K562 (cell line): ENCODE results near the gene CCDC85B. TPM values are rescaled to one million over a fixed set of nuclear protein-coding genes. Genes with fewer than 3 reads are reported as not detected.

Experiments
- CHCHD3 ChIP-seq: fragments of 250-450 bp; sonication (Bioruptor Pico); IDR thresholded peaks from 2 replicates; pipeline ENCODE4 v2.1.2; 2022; ENCODE audit warnings: mild to moderate bottlenecking
- ETV1 ChIP-seq: fragments of 450-650 bp; conservative IDR thresholded peaks from 2 replicates; pipeline ENCODE4 v1.6.1; 2016; ENCODE audit warnings: missing genetic modification characterization, control low read depth, low read depth, missing compliant biosample characterization
- EWSR1 ChIP-seq: fragments of 450-650 bp; IDR thresholded peaks from 2 replicates; pipeline ENCODE4 v1.6.1; 2018; ENCODE audit warnings: borderline replicate concordance, mild to moderate bottlenecking, low read depth, moderate library complexity; ENCODE audit not compliant: partially characterized antibody
- FOXK1 ChIP-seq: sonication (generic); formaldehyde crosslinking; IDR thresholded peaks from 2 replicates; pipeline ENCODE4 v1.8.0; 2022; ENCODE audit warnings: missing genetic modification reagents, mild to moderate bottlenecking, borderline replicate concordance
- POLR2H ChIP-seq: IDR thresholded peaks from 2 replicates; pipeline ENCODE4 v1.6.1; 2016; ENCODE audit warnings: missing genetic modification characterization, low read depth, mild to moderate bottlenecking, control low read depth, missing compliant biosample characterization, moderate library complexity
- SAFB2 ChIP-seq: fragments of 200-400 bp; formaldehyde crosslinking; IDR thresholded peaks from 2 replicates; pipeline ENCODE4 v1.6.1; 2018; ENCODE audit warnings: borderline replicate concordance, low read length, low read depth, moderate library complexity; ENCODE audit not compliant: severe bottlenecking
- SMARCE1 ChIP-seq: fragments of 450-650 bp; IDR thresholded peaks from 2 replicates; pipeline ENCODE4 v1.7.1; 2016; ENCODE audit warnings: mild to moderate bottlenecking
- SRSF9 ChIP-seq: fragments of 200-400 bp; formaldehyde crosslinking; IDR thresholded peaks from 2 replicates; pipeline ENCODE4 v1.6.1; 2017; ENCODE audit warnings: low read depth, low read length, borderline replicate concordance
- ZKSCAN8 ChIP-seq: fragments of 200-800 bp; sonication (Bioruptor generic); IDR thresholded peaks from 2 replicates; pipeline ENCODE4 v1.6.1; 2016; ENCODE audit warnings: missing genetic modification characterization, missing compliant biosample characterization
- ZNF707 ChIP-seq: fragments of 250-450 bp; sonication (Bioruptor Pico); conservative IDR thresholded peaks from 2 replicates; pipeline ENCODE4 v1.8.0; 2022; ENCODE audit warnings: inconsistent platforms, mild to moderate bottlenecking, moderate library complexity
- ZSCAN29 ChIP-seq: fragments of 450-650 bp; IDR thresholded peaks from 2 replicates; pipeline ENCODE4 v1.6.1; 2017
- polyA plus RNA-seq, 8 experiments: library from polyadenylated mRNA; depleted of rRNA in 4 of 8; stranded (reverse) in 5 of 8; unstranded in 3 of 8; fragments of >200 nt; fragmentation: Nextera tagmentation in 2 of 8; fragmentation: Illumina TruSeq in 1 of 8; extraction: Ambion mirVana in 2 of 8; extraction: Trizol in 1 of 8; gene quantifications; 2 replicates each; pipeline versions ENCODE4 v1.2.1 to v1.2.3, GENCODE V29; 2011 to 2014; ENCODE audit warnings: inconsistent platforms in 1 of 8, missing spikeins in 1 of 8
- total RNA-seq, 7 experiments: library from RNA; depleted of rRNA in 6 of 7; stranded (reverse); fragments of >200 nt in 6 of 7; fragmentation: Illumina TruSeq in 2 of 7; extraction: Trizol in 2 of 7; gene quantifications; 2 replicates each; pipeline versions ENCODE4 v1.2.1 to v1.2.3, GENCODE V29; 2011 to 2021; ENCODE audit warnings: low replicate concordance in 1 of 7
- TF ChIP-seq, protein P1 (sequence below): fragments of 250-450 bp; sonication (Bioruptor Pico); IDR thresholded peaks from 2 replicates; pipeline ENCODE4 v1.4.0; 2020
- TF ChIP-seq, protein P2 (sequence below): fragments of 450-650 bp; IDR thresholded peaks from 2 replicates; pipeline ENCODE4 v1.7.1; 2018; ENCODE audit warnings: mild to moderate bottlenecking, low read depth; ENCODE audit not compliant: partially characterized antibody
- TF ChIP-seq, protein P3 (sequence below): fragments of 450-650 bp; IDR thresholded peaks from one replicate; pipeline ENCODE4 v1.6.1; 2018; ENCODE audit warnings: mild to moderate bottlenecking, moderate library complexity; ENCODE audit not compliant: partially characterized antibody
- TF ChIP-seq, protein P4 (sequence below): fragments of 450-650 bp; IDR thresholded peaks from 2 replicates; pipeline ENCODE4 v1.6.1; 2014; ENCODE audit warnings: low read depth, mild to moderate bottlenecking, moderate library complexity, borderline replicate concordance

The CCDC85B gene
- total and polyA plus RNA-seq, 9 of the 15 experiments (the other 6 are each of a cell fraction or from before 2014, with no cell fraction given), result 0.14 to 138 (median 6.2) TPM

DNA sequence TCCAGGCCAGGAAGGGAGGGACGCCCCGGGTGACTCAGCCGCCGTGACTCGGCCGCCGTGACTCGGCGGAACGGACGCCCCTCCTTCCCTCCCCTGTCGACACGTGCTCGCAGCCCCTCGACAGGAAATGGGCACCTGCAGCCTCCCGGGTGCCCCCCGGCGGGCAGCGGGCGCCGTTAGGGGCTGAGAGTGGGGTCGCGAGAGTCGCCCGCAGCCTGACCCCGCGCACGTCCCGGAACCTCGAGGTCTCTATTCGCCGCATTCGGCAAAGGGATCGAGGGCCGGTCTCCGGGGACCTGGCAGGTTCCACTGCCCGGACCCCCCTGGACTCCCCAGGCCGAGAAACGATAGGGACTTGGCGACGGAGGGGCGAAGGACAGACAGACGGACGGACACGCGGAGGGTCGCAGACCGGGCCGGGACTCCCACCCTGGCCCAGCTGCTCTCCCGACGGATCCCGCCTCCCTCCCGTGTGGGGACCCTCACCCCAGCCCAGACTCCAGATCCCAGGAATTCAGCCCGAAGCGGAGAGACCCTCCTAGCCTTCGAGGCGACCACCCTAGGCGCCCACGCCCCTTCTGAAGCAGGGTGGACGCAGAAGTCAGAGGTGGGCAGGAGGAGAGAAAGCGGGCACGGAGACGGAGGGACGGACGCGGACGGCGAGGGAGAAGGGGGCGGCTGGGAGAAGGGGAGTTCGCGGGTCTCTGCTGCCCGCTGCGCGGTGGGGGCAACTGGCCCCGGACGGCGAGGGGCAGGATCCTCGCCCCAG lies 9.1 kb downstream of the CCDC85B start (continued):
- TF ChIP-seq, protein P1, sequence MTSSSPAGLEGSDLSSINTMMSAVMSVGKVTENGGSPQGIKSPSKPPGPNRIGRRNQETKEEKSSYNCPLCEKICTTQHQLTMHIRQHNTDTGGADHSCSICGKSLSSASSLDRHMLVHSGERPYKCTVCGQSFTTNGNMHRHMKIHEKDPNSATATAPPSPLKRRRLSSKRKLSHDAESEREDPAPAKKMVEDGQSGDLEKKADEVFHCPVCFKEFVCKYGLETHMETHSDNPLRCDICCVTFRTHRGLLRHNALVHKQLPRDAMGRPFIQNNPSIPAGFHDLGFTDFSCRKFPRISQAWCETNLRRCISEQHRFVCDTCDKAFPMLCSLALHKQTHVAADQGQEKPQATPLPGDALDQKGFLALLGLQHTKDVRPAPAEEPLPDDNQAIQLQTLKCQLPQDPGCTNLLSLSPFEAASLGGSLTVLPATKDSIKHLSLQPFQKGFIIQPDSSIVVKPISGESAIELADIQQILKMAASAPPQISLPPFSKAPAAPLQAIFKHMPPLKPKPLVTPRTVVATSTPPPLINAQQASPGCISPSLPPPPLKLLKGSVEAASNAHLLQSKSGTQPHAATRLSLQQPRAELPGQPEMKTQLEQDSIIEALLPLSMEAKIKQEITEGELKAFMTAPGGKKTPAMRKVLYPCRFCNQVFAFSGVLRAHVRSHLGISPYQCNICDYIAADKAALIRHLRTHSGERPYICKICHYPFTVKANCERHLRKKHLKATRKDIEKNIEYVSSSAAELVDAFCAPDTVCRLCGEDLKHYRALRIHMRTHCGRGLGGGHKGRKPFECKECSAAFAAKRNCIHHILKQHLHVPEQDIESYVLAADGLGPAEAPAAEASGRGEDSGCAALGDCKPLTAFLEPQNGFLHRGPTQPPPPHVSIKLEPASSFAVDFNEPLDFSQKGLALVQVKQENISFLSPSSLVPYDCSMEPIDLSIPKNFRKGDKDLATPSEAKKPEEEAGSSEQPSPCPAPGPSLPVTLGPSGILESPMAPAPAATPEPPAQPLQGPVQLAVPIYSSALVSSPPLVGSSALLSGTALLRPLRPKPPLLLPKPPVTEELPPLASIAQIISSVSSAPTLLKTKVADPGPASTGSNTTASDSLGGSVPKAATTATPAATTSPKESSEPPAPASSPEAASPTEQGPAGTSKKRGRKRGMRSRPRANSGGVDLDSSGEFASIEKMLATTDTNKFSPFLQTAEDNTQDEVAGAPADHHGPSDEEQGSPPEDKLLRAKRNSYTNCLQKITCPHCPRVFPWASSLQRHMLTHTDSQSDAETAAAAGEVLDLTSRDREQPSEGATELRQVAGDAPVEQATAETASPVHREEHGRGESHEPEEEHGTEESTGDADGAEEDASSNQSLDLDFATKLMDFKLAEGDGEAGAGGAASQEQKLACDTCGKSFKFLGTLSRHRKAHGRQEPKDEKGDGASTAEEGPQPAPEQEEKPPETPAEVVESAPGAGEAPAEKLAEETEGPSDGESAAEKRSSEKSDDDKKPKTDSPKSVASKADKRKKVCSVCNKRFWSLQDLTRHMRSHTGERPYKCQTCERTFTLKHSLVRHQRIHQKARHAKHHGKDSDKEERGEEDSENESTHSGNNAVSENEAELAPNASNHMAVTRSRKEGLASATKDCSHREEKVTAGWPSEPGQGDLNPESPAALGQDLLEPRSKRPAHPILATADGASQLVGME (CRISPR knock-in tag), result no peak
- TF ChIP-seq ZSCAN29 (no peak), FOXK1 (CRISPR knock-in tag) (peak; percentile 70; the same call in 1 of the 2 replicates), CHCHD3 (CRISPR knock-in tag) (no peak), ZNF707 (CRISPR knock-in tag) (no peak), EWSR1 (no peak), ZKSCAN8 (no peak), SAFB2 (no peak), POLR2H (tag) (no peak), ETV1 (tag) (peak; percentile 71; the same call in 1 of the 2 replicates), SRSF9 (no peak), SMARCE1 (peak; percentile 60; the same call in 1 of the 2 replicates)
- TF ChIP-seq, protein P2, sequence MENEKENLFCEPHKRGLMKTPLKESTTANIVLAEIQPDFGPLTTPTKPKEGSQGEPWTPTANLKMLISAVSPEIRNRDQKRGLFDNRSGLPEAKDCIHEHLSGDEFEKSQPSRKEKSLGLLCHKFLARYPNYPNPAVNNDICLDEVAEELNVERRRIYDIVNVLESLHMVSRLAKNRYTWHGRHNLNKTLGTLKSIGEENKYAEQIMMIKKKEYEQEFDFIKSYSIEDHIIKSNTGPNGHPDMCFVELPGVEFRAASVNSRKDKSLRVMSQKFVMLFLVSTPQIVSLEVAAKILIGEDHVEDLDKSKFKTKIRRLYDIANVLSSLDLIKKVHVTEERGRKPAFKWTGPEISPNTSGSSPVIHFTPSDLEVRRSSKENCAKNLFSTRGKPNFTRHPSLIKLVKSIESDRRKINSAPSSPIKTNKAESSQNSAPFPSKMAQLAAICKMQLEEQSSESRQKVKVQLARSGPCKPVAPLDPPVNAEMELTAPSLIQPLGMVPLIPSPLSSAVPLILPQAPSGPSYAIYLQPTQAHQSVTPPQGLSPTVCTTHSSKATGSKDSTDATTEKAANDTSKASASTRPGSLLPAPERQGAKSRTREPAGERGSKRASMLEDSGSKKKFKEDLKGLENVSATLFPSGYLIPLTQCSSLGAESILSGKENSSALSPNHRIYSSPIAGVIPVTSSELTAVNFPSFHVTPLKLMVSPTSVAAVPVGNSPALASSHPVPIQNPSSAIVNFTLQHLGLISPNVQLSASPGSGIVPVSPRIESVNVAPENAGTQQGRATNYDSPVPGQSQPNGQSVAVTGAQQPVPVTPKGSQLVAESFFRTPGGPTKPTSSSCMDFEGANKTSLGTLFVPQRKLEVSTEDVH, result no peak
- TF ChIP-seq, protein P3, sequence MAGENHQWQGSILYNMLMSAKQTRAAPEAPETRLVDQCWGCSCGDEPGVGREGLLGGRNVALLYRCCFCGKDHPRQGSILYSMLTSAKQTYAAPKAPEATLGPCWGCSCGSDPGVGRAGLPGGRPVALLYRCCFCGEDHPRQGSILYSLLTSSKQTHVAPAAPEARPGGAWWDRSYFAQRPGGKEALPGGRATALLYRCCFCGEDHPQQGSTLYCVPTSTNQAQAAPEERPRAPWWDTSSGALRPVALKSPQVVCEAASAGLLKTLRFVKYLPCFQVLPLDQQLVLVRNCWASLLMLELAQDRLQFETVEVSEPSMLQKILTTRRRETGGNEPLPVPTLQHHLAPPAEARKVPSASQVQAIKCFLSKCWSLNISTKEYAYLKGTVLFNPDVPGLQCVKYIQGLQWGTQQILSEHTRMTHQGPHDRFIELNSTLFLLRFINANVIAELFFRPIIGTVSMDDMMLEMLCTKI, result no peak
- TF ChIP-seq, protein P4, sequence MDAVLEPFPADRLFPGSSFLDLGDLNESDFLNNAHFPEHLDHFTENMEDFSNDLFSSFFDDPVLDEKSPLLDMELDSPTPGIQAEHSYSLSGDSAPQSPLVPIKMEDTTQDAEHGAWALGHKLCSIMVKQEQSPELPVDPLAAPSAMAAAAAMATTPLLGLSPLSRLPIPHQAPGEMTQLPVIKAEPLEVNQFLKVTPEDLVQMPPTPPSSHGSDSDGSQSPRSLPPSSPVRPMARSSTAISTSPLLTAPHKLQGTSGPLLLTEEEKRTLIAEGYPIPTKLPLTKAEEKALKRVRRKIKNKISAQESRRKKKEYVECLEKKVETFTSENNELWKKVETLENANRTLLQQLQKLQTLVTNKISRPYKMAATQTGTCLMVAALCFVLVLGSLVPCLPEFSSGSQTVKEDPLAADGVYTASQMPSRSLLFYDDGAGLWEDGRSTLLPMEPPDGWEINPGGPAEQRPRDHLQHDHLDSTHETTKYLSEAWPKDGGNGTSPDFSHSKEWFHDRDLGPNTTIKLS, result peak; percentile 63; the same call in 1 of the 2 replicates
